ENCODE data around the gene TBC1D10A. TPM values are rescaled to one million over a fixed set of nuclear protein-coding genes. Genes with fewer than 3 reads are reported as not detected.

The TBC1D10A gene
- total and polyA plus RNA-seq, 9 donors: 6.1 to 39.3 (median 28.1) TPM

- DNase-seq: no peak
- H3K27me3 ChIP-seq: no peaks in the 10 kb centered on the region
- H3K9me3 ChIP-seq: no peaks in the 10 kb centered on the region
- H3K4me1 ChIP-seq (ENCODE audit: insufficient read depth): peaks cover 2% of the 10 kb centered on the region
- no peak overlapping the region for H3K4me3 ChIP-seq
- 73 to 86% (median 83%) methylated on average over 4 of the region's 4 CpGs for WGBS, 3 donors
- no peak overlapping the region for H3K27ac ChIP-seq
- TF ChIP-seq EP300 (IDR thresholded peaks at IDR 0.05) (no peak), POLR2A (IDR thresholded peaks at IDR 0.05) (no peak), CTCF (IDR thresholded peaks at IDR 0.05) (no peak)
- intact Hi-C loops (cut with DNase I): no loop called here
- H3K36me3 ChIP-seq: no peaks in the 10 kb centered on the region
Measured at GRCh38 chr22:30348404-30348803, 21.7 kb upstream of the TBC1D10A start.

GRCh38 chr22:30347255-30347892 is 20.6 kb upstream of the TBC1D10A start:
- intact Hi-C loops (cut with DNase I): no loop called here
- Histone ChIP-seq H3K27ac (no peak overlapping the region), H3K36me3 (no peaks in the 10 kb centered on the region), H3K9me3 (no peaks in the 10 kb centered on the region), H3K4me1 (ENCODE audit: insufficient read depth) (peaks cover 2% of the 10 kb centered on the region), H3K4me3 (no peak overlapping the region), H3K27me3 (no peaks in the 10 kb centered on the region)
- WGBS, 3 donors: 63 to 78% (median 72%) methylated on average over 5 of the region's 5 CpGs
- TF ChIP-seq CTCF (IDR thresholded peaks at IDR 0.05) (no peak), POLR2A (IDR thresholded peaks at IDR 0.05) (no peak), EP300 (IDR thresholded peaks at IDR 0.05) (no peak)
- no peak for DNase-seq

DNA sequence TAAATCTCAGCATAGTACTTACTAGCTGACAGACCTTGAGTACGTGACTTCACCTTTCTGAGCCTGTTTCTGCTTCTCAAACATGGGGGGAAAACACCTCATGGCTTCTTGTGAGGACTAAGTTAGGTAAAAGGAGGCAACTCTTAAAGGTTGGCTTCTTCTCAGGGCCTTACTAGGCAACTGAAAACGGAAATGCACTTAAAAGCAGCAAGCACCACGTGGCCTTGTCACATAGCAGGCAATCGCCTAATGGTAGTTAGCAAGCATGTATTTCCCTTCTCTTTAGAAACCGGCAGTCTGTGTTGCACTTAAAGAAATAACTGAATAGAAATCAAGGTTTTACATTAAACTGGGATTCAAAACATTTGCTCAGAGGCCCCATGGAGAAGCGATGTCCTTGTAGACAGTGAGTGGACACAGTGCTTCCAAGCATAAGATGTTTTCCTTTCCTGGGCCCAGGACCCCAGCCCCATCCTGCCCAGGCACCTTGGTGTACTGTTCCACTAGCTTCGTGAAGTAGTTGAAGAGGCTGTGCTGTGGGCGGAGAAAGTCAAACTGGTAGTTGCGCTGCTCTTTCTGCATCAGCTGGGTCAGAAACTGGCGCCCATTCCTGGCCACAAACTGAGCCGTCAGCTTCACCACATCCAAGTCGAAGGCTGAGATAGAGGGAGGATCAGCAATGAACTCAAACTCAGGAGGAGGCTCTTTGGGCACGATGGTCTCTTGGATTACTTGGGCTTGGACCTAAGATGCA is 17.9 kb upstream of the TBC1D10A start:
- Histone ChIP-seq H3K36me3 (no peaks in the 10 kb centered on the region), H3K4me1 (ENCODE audit: insufficient read depth) (no peaks in the 10 kb centered on the region), H3K27ac (no peak overlapping the region), H3K4me3 (no peak overlapping the region), H3K9me3 (no peaks in the 10 kb centered on the region), H3K27me3 (no peaks in the 10 kb centered on the region)
- 90 to 92% (median 91%) methylated on average over 13 of the region's 13 CpGs for WGBS, 3 donors
- intact Hi-C loops (cut with DNase I): no loop called here
- no peak for DNase-seq
- TF ChIP-seq CTCF (IDR thresholded peaks at IDR 0.05) (no peak), EP300 (IDR thresholded peaks at IDR 0.05) (no peak), POLR2A (IDR thresholded peaks at IDR 0.05) (no peak)

GRCh38 chr22:30340911-30341685 is 14.4 kb upstream of the TBC1D10A start:
- intact Hi-C loops (cut with DNase I): no loop called here
- TF ChIP-seq POLR2A (IDR thresholded peaks at IDR 0.05) (no peak), EP300 (IDR thresholded peaks at IDR 0.05) (no peak), CTCF (IDR thresholded peaks at IDR 0.05) (no peak)
- Histone ChIP-seq H3K27ac (no peak overlapping the region), H3K36me3 (no peaks in the 10 kb centered on the region), H3K9me3 (no peaks in the 10 kb centered on the region), H3K4me3 (no peak overlapping the region), H3K4me1 (ENCODE audit: insufficient read depth) (no peaks in the 10 kb centered on the region), H3K27me3 (no peaks in the 10 kb centered on the region)
- DNase-seq: no peak
- WGBS, 3 donors: 74 to 76% (median 76%) methylated on average over 15 to 16 of the region's 16 CpGs

All from ovary (tissue), 9 donors.